GM21423 (cell line): ENCODE data around the gene TAGLN2.

ENCODE experiments used
- ATAC-seq: cut with Tn5 transposase; IDR thresholded peaks from one replicate; pipeline ENCODE4 v1.9.1; 2021; ENCODE audit warnings: mild to moderate bottlenecking, moderate library complexity; ENCODE audit not compliant: unreplicated experiment

Gene TAGLN2

DNA sequence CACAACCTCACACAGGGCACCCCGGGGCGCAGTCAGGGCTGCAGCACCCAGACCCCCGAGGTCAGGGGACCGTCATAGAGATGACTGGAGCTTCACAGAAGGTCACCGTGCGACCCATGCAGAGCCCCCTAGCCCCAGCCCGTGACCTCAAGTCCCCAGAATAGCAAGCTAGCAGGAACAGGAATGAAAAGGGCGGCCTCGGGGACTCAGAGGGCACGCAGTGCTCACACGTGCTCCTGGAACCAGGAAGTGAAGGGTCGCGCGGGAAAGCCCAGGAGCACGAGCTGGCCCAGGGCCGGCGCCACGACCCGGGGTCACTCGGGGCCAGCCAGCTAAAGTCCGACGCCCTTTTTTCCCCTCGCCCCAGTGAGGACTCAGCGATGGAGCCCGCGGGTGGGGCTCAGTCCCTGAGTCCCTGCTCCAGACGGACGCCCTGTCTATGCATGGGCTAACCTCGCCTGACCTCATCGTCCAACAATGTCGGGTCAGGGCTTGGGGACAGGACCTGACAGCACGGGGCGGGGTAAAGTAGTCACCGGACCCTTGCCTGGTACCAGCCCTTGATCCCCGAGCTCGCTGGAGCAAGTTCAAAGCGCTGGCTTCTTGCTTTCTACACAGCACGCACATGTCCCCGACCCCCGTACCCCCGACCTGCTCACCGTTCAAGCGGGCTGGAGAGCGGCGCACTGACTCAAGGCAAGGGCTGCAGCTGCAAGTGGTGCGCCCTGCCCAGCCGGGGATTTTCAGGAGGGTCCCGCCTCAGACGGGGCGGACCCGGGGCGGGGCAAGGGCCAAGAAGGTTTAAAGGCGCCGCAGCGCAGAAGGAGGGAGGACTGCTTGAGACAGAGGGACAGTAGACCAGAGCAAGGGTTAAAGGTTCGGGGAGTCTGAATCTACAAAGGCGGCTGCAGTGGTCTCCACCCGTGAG lies at the start of gene TAGLN2:
TSS of gene TAGLN2 (minus strand) at position 717 of the 928 bp plus-strand sequence. CDS start 4,998 bp downstream, outside the sequence.
- ATAC-seq = peak; percentile 56

DNA sequence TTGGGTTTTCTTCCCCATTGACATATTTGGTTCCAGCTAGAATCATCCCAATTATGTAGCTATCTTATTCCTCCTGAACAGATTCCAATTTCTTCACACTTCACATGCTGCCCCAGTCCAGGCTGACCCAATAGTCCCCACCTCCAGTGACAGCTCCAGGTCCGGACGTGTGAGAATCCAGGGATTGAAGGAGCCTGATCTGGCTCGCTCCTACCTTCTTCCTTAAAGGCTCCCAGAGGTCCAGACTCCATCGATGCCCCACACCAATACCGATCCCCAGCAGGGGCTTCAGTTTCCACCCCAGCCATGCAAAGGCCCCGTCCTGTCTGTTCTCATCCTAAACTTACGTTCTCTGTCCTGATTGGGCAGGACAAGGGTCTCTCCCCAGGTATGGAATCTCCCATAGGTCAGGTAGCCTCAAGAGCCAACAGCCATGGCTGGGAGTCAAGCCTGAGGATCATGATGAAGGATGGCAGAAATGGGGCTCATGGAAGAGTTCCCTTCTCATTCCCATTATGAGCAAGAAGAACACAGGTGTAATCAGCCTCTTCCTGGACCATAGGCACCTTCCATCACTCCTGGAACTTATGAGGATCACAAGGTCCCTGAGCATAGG lies 49.2 kb upstream of the TAGLN2 start:
- ATAC-seq = no peak

DNA sequence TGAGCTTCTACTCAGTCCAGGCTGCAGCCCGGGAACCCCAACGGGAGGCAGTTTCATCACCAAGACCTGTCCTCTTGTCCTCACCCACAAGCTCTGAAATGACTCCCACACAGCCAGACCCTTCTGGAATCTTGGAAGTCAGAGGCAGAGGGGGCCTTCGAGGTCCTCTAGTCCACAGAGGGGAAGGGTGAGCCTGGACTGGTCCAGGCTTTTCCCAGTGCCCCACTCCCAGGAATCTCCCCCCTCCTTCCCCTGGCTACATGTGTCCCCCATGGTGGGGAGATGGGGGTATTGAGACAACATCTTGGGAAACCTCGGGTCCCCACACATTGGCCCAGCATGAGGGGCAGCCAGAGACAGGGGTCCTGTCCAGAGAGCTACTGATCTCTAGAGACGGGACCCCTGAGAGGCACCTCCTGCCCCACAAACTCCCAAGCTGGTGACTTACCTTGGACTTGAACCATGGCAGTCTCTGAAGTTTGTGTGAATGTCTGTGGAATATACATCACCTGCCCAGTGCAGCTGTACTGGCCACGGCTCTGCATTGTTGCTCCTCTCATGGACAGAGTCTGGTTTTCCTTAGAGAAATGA lies 48.1 kb upstream of the TAGLN2 start:
- ATAC-seq = no peak

DNA sequence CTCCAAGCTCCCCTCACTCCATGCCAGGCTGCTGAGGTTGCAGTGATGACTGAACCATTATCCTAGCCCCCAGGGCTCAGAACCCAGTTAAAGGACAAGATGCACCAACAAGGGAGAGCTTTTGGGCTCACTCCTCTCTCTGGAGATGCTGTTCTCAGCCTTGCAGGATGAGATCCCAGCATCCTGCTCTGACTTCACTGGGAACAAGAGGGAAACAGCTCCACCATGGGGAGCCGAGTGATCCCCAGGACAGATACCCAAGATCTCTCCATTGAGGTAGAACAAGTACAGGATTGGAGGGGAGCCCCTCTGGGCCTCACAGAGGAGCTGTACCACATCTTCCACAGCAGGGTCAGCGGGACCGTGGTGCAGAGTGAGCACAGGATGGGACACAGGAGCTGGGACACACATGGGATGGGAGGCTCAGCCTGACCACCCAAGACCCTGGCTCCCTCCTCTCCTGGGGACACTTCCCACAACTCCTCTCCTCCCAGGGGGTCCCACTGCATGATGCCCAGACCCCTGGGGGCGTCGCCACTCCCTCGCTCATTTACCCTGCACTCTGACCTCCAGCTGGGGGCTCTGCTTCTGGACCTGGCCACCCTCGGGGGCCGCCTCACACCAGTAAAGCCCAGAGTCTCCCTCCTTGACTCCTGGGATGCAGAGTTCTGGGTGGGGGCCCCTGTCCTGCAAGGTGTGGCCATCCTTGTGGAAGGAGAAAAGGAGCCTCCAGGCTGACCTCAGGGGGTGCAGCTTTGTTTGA lies 47.3 kb upstream of the TAGLN2 start:
- ATAC-seq = no peak

DNA sequence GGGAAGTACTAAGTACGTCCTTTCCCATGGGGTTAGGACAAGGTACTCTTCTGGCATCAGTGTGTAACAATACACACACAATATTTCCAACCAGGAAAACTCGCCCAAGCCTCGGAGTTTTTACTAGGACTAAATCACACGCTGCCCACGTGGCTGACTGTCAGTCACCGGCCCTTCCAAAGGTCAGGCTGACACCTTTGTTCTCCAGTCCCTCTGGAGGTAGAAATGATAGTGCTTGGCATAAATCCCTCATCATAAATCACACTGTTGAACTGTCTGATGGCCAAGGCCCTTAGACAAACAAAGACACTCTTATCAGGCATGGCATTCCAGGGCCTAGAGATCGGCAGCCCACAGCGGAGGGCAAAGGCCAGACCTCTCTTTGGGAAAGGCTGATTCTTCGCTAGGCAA lies 45.6 kb upstream of the TAGLN2 start:
- ATAC-seq = no peak

DNA sequence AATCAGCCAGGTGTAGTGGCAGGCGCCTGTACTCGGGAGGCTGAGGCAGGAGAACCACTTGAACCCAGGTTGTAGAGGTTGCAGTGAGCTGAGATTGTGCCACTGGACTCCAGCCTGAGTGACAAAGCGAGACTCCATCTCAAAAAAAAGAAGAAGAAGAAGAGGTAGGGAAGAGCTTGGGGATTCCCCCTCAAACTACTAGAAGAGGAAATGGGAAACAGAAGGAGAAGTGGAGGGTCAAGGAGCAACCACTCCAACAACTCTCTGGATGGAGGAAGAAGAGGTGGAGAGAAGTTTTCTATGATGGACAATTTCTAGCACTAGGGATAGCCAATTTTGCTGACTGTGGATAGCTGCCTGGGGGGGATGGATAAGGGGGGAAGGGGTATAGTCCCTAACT lies 43.6 kb upstream of the TAGLN2 start:
- no peak for ATAC-seq

DNA sequence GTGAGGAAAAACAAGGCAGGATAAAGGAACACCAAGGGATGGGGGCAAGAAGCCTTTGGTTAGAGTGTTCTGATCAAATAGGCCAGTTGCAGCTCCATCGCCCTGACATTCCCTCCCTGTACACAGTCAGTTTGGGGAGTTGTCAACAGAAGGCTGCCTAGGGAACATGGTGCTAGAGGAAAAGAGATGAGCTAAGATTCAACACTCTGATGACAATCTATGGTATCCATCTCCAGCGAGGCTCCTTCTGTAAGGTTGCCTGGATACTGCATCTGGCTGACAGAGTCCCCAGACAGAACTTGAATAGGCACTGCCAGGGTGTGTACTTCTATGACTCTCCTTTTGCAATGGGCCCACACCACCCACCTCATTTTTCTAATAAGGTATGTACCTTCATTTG lies 40.0 kb upstream of the TAGLN2 start:
- ATAC-seq = no peak

DNA sequence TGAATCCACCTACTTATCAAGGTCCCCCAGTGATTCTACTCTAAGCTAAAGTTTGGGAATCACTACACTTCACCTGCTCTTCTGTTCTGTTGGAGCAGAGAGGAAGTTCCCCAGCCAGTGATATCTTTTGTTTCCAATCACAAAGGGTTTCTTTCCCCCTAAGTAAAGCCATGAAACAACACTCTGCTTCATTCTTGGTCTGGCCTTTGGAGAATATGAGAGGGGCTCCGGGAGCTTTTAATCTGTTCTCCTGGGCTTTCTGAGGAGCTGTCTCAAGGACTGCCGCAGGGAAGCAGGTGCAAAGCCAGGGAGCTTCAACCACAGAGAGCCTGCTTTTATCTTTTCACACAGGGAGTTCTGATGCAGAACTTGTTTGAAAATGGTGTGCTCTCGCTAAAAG lies 38.8 kb upstream of the TAGLN2 start:
- ATAC-seq = no peak

DNA sequence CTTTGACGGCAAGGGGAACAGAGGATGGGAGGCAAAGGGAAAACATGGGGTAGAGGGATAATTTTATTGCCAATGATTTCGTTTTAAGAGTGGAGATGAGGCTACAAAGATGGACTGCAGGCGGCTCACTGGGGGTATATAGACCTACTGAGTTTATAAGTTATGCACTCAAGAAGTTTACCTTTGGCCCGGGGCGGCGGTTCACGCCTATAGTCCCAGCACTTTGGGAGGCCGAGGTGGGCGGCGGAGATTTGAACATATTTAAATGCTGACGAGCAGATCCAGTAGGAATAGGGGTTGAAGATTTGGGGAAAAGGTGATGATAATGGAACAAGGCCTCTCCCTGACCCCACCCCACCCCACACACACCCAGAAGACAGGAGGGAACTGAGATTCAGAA lies 36.9 kb upstream of the TAGLN2 start:
- ATAC-seq = no peak

DNA sequence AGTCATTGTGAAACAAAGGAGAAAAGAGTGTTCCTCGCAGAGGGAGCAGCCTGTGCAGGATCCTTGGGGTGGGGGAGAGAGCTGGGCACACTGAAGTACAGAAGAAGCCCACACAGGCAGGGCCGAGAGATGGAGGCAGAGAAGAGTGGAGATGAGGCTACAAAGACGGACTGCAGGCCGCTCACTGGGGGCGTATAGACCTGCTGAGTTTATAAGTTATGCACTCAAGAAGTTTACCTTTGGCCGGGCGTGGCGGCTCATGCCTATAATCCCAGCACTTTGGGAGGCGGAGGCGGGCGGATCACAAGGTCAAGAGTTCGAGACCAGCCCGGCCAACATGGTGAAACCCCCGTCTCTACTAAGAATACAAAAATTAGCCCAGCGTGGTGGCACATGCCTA lies 36.3 kb upstream of the TAGLN2 start:
- no peak for ATAC-seq

DNA sequence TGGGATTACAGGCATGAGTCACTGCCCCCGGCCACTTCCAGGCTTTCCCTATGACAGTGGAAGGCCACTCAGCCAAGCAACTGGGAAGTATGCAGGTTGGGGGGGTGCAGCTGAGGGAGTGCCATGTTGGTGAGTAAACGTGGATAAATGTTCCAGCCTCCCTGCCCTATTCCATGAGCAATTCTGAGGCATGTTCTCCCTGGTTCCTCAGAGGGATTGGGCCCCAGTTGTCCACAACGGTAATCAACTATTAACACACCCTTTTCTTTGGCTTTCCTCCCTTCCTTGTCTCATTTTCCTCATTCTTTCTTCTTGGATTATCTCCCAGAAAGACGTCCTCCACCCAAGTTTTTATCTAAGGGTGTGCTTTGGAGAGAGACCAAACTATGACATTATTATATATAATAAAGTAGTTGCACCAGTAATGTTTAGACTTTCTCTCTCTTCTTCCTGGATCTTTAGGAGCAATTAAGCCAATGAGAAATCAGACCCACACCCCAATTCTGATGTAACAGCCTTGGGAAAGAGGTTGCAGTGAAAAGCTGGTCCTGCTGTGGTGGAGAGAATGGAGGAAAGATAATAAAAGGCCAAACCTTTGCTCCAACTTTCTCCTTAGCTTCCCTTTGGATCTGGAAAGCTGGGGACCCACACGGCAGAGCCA lies 35.5 kb upstream of the TAGLN2 start:
- ATAC-seq = no peak

DNA sequence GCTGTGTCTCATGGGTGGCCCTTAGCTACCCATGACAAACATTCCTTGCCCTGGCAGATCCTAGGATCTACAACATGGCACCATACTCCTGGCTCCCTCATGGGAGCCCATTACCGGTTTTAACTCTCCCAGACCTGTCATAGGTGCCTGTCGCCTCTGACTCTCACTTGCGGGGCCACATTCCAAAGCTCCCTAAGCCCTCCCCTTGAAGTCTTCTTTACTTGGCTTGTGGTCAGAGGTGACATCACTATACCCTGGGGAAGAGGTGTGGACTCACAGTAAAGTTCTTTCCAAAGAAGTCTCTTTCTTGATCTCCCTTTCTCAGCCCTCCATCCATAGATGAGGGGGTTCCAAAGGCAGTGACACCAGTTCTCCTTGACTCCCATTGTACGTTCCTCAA lies 34.1 kb upstream of the TAGLN2 start:
- no peak for ATAC-seq

DNA sequence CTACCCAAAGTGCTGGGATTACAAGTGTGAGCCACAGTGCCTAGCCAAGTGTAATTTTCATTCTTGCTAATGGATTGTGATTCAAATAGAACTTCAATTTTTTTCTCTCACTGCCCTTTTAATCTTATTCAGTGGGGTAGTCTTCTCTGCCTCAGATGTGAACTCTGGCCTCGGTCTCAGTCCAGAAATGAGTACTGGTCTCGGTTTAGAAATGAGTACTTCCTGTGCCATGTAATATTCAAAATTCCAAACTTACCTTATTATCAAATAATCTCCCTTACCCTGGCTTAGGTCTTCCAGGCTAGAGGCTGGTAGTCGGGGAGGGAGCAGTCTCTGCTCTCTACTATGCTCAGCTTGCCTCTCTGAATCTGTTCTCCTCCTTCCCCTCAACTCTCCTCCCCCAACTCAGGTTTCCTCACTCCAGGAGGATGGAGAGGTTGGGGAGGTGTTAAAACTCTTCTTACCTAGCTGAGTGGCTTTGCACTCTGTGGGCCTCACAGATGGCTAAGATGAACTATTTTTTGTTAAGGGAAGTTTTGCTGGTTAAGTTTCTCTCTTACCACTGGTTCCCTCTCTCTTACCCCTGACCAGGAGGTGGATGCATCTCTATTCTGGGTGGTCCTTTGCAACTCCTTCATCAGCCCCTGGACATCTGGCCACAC lies 33.5 kb upstream of the TAGLN2 start:
- no peak for ATAC-seq

DNA sequence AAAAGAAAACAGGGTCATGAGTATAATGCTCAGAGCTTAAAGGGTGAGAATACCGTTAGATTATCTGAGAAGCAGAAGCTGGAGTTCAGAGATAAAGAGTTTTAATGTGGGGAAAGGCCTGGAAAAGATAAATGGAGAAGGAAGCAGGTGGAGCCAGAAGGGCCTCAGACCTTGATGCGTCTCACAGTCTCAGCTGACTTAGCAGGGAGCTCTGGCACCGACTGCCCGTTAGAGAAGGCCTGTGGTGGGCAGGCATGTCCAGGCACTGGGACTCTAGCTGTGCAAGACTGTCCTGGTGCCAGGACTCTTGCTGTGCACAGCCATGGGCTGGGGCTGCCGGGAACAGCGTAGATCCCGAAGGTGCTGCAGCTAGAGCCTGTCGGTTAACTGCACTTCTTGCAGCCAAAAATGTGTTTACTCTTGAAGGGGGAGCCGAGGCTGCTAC lies 32.5 kb upstream of the TAGLN2 start:
- ATAC-seq = no peak

DNA sequence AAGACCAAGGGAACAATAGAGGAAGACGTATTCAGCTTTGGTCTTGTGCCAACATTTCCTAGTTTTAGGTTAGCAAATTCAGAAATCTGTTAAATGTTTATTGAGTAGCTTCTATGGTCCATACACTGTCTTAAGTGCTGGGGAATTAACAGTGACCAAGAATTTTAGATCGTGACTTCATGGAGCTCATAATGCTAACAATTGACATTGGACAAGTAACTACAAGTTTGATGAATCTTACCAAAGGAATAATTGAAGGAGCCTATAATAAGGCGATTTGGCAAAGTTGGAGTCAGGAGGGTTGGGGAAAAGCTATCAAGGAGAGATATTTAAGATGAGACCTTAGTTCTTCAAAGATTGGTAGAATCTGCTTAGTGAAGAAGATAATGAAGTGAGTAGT lies 30.1 kb upstream of the TAGLN2 start:
- no peak for ATAC-seq

DNA sequence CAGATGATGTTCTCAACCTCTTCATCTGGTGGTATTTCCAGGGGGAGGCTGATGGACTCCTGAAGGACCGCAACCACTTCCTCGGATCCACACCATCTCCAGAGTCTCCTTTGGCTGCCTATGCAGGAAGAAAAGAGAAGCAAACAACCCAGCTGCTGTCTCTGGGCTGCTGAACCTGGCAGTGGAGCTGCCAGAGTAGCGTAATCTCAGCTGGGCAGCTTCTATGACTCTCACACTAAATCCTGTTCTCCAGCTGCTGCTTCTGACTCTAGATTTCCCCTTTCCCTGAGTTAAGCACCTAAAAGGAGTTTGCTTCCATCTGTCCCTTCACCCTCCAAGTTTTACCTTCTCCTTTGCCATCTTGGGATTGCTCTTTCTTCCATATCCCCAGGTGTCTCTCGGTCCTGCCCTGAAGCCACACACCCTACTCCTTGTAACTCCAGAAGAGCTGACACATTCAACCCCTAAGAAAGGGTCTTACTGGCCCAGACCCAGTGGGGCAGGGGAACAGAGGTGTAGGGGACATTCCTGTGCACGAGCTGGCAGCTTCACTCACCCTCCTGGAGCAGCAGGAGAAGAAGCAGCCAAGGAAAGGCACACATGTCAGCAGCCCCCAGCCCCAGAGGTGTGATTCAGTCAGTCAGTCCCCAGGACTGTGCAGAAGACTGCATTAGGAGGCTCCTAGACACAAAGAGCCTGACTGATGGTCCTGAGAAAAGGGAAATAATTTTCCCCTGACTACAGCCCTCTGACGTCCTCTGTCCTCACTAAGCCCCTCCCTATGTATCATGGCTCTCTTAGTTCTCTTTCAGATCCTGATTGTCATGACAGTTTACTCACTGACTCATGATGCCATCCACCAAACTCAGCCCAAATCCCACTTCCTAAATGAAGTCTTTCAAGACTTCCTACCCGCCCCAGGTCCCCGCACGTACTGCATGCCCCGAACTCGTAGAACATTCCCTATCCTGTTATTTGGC lies 28.5 kb upstream of the TAGLN2 start, which contains the start of gene SLAMF9:
TSS of gene SLAMF9 (minus strand) at position 702 of the 980 bp plus-strand sequence. CDS start at position 602, 100 bp downstream.
- no peak for ATAC-seq

DNA sequence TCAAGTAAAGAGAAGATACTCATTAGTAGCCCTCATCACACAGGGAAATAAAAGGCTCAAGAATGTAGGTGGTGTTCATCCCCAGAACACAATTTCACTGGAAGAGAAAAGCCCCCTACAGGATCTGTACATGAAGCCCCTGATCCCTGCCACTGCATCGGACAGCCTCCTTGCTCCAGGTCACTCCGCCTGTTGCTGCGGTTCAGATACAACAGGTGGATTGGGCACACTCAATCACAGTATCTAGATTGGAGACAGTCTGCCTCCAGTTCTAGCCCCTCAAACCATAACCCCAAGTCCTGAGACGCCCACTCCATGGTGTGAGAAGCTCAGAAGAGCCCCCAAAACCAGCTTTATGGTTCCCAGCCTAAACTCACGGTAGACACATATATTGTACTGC lies 27.6 kb upstream of the TAGLN2 start:
- ATAC-seq = no peak

DNA sequence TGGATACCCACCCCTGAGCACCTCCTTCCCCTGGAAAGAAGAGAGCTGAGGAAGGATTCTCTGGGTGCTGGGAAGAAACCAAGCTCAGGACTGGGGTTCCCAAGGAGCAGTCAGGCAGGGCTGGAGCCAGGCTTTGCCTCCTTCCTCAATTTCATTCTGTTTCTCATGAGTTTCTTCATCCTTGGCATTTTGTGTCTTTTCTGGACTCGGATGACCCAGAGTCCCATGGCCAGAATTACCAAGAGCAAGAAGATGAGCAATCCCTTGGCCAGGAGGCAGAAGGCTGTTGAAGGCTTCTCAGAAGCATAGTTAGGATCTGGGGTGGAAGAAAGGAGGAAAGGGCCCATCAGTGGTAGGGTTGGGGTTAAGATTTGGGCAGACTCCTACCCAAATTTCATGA lies 26.2 kb upstream of the TAGLN2 start:
- no peak for ATAC-seq

DNA sequence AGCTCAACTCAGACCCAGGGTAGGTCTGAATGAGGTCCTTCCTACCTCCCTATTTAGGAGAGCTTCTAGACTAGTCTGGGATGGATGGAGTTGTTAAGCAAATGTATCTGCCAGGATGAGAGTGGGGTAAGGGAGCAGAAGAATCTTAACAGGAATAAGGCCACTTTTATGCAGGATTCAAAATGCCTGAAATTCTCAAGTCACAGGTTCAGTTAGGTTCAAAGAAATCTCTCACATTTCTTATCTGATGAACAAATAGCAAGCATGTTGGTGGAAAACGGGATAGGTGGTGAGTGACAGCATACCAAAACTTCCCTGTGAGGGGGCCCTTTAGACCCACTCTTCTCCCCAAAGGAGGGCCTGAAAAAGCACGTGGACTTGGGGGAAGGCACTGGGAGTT lies 25.7 kb upstream of the TAGLN2 start:
- ATAC-seq = no peak
